Metanephros (tissue), 1 donor: Measurements from ENCODE around the gene PURA. TPM values are rescaled to one million over a fixed set of nuclear protein-coding genes. Genes with fewer than 3 reads are reported as not detected.

Experiments
- total RNA-seq: library from RNA; depleted of rRNA; stranded (reverse); fragments of >200 nt; gene quantifications from one replicate; pipeline ENCODE4 v1.2.3, GENCODE V29; 2014

Gene PURA
- 15.7 TPM for total RNA-seq

DNA sequence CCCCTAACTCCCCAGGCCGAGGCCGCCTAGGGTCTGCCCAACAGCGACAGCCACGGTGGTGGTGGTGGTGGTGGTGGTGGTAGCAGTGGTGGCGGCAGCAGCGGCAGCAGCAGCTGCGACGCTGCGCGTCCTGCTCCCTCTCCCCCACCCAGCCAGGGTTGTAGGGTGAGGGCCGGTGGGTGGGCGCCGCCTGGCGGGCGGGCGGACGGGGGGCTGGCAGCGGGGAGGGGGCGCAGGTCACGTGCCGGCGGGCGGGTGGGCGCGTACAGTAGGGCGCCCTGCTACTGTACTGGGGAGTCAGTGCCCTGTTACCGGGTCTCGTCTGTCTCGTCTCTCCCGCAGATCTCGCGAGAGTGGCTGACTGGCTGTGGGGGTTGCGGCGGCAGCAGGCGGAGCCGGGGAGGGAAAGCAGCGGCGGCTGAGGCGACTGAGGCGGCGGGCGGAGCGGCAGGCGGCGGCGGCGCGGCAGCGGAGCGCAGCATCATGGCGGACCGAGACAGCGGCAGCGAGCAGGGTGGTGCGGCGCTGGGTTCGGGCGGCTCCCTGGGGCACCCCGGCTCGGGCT lies at the start of gene PURA:
TSS of gene PURA (plus strand) at position 411 of the 565 bp plus-strand sequence. CDS start at position 484, 73 bp downstream.

GRCh38 chr5:140125637-140126036 lies 11.7 kb downstream of the PURA start, which contains the start of gene IGIP:
IGIP (plus strand) TSS chr5:140125937; CDS start chr5:140128477, 2,540 bp downstream.

DNA sequence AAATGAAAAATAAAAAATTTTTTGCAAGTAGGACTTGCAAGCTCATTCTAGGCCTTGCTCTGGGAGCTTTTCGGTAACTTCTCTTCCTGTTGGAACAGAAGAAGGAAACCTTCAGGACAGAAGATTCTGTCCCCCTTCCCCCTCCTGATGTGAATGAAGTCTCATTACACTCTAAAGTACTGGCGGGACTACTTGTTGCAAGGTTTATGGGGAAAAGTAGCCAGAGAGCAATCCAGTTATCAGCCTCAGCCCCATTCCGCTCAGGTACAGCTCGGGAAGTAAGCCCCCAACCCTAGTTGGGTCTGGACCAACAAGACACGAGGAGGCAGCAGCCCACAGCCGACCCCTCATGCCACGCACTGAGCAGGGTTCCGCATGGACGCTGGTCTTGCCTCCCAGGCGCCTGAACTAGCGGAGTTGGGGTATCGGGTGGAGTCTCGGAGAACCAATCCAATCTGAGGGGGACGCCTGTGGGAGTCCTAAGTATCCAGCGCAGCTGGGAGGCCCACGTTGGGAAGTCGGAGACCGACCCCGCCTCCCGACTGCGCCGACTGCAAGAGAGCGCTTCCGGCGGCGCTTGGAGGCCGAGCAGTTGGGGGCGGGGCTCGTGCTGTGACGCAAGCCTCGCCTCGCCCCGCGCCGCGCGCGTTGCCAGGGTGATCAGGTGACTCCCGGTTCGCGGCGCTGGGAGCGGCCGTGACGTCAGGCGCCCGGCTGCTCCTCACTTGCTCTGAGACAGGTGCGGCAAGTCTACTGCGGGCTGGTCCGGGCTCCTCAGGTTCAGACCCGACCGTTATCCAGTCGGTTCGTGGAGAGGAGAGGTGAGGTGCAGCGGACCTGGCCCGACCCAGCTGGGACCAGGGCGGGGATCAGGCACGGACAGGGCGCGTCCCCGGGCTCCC lies 60.8 kb downstream of the PURA start, which contains the start of gene CYSTM1:
TSS of gene CYSTM1 (plus strand) at position 724 of the 902 bp plus-strand sequence. CDS start 19,278 bp downstream, outside the sequence.

Other genes starting within 250 kb of the PURA start
- 1.3 TPM for gene NRG2, start 70.8 kb upstream of the PURA start, total RNA-seq
- gene IGIP, start 11.8 kb downstream of the PURA start, total RNA-seq: 5.8 TPM
- gene CYSTM1, start 61.1 kb downstream of the PURA start, total RNA-seq: 50.5 TPM
- gene PFDN1, start 189.0 kb downstream of the PURA start, total RNA-seq: 40.8 TPM
- 18.6 TPM for gene HBEGF, start 232.5 kb downstream of the PURA start, total RNA-seq
- gene SLC4A9, start 246.1 kb downstream of the PURA start, total RNA-seq: 21.8 TPM